ENCODE data around the gene SF3A1.

Gene SF3A1

DNA sequence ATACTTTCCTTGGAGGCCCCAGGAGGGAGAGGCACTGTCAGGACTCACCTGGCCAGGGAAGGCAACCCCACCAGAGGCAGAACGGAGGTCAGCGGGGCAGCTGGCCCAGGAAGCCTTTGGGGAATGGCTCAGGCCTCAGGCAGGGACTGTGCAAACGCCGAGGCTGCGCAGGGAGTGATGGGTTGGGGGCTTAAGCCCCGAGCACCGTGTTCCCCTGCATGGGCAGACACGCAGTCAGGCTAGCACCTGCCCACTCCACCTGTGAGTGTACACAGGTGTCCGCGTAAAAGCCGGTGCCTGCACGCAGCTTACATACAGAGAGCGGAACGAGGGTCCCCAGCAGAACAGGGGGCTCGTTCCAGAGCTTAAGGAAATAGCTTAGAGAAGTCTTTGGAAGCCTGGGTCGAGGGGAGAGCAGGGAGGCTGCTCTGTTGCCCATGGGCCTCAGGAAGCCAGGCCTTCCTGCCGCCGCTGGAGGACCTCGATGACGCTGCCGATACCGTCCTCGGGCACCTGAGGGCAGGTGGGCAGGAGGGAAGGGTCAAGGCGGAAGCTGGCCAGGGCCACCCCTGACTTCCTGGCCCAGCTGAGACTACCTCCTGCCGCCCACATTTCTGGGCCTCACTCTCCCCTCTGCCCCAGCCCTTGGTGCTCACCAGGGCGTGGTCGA, 71.4 kb downstream of the SF3A1 start:
- no peak for DNase-seq

DNA sequence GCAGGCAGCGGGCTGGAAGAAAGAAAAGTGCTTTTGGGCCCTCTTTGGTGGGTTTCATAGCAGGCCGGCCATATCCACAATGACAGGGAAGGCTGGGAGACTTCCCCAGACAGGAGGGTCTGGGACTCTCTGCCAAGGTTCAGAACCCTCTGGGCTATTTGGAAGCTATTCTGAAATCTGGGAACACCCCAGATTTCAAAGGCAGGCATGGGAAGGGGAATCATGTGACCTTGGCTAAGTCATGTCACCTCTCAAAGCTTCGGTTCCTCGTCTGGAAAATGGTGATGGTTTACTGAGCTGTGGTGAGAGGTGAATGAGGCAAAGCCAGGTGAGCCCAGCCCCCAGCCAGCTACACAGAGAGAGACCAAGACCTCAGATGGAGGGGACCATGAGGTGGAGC, 72.0 kb downstream of the SF3A1 start:
- no peak for DNase-seq

DNA sequence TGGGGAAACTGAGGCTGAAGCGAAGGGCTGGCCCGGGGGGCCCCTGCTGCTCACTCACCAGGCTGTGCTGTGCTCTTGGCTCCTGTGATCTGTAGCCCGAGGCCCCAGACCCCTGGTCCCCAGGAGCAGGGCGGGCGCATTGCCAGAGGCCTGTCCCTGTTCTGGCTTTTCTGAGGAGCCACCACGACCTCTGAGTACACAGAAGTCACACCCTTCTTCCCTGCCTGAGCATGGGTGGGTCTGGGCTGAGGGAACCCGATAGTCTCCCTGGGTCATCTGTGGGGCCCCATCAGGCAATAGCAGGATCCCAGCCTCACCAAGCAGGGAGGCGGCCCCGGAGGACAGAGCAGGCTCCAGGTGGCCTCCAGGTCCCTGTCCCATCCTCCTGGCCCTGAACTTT, 72.5 kb downstream of the SF3A1 start:
- DNase-seq = no peak

DNA sequence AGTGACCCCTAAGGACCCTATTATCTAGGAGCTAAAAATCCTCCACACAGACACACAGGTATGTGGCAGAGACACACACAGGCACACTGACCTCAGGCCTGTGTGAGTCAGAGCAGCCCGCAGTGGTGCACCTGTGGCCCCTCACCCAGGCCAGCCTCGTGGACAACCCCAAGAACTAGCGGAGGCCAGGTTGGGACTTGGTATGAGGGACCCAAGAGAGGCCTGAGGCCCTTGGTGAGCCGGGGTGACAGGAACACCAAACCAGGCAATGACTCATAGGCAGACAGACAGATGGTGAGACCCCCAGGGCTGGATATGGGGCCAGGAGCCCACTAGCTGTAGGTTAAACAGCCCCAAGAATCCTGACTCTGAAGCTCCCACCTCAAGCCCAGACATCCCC, 73.4 kb downstream of the SF3A1 start:
- no peak for DNase-seq

DNA sequence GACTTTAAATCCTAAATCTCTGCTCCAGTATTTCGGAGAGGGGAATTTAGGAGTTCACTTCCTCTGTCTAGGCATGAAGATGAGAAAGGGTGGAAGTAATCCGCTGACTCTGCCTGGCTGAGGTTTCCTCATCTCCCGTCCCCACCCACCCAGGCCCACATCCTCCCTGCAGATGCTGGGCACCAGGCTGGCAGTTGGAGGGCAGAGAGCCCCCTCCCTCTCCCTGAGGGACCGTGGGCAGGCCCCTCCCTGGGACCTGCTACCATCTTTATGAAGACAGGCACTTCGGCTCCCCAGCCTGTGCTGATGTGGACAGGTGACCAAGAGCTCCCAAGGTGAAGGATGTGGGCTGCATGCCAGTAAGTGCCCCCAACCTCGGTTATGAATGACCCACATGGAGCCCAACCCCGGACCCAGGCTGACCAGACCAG, 74.1 kb downstream of the SF3A1 start:
- no peak for DNase-seq

All from activated T-cell treated with anti-CD3 and anti-CD28 coated beads for 4 hours (primary cell).